GM18508 (cell line): Measurements from ENCODE around the gene TGFA.

ENCODE experiments used
- ATAC-seq: cut with Tn5 transposase; IDR thresholded peaks from one replicate; pipeline ENCODE4 v1.9.1; 2021; ENCODE audit warnings: moderate number of reproducible peaks; ENCODE audit not compliant: insufficient read depth, unreplicated experiment

Gene TGFA

GRCh38 chr2:70435138-70435537, 118.5 kb downstream of the TGFA start:
- ATAC-seq: no peak

GRCh38 chr2:70433315-70433714, 120.3 kb downstream of the TGFA start:
- no peak for ATAC-seq

- no peak for ATAC-seq
Measured at GRCh38 chr2:70431716-70432347, 121.8 kb downstream of the TGFA start.

- ATAC-seq: no peak
Measured at GRCh38 chr2:70426341-70426740, 127.3 kb downstream of the TGFA start.

GRCh38 chr2:70425682-70426301, 127.8 kb downstream of the TGFA start:
- ATAC-seq: no peak

DNA sequence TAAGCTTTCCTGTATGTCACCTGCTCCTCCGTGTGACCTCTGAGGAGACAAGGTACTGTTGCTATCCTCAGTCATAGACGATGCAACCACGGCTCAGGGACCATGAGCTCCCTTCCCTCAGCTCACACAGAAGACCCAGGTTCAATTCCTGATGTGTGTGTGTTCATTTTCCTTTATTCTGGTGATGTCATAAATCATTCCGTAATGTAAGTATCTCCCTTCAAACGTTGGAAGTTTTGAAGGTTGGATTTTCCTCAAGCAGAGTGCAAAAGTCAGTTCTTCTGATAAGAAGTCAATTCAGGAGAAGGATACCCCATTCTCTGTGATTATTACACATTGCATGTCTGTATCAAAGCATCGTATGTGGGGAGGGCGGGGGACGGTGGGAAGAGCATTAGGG, 132.9 kb downstream of the TGFA start:
- no peak for ATAC-seq

DNA sequence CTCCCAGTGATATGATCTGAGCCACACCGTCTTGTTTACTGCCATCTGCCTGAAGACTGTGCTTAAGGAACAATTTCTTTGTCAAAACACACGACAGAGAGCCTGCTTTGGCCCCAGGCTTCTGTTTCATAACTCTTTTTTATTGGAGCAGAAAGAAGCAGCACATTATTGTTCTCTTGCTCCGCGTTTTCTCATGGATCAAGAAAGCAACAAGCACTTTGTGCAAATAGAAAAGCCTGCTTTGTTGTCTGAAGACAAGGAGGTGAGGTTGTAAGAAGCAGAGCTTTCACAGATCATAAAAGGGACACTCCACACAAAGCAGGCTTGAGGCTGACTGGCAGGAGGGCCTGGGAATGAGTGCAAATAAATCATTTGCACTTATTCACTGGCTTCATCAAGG, 133.5 kb downstream of the TGFA start:
- no peak for ATAC-seq

DNA sequence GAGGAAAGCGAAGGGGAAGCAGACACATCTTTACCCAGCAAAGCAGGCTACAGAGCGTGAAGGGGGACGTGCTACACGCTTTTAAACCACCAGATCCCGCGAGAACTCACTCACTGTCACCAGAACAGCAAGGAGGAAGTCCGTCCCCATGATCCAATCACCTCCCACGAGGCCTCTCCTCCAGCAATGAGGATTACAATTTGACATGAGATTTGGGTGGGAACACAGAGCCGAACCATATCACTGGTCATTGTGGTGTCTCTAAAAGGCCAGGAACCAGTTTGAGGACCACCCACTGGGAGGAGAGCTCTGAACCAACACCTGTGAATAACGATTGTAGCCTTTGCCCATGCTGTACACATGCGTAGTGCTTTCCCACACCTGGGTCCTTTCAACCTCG, 135.1 kb downstream of the TGFA start:
- no peak for ATAC-seq

- no peak for ATAC-seq
Measured at GRCh38 chr2:70417011-70417410, 136.6 kb downstream of the TGFA start.

- no peak for ATAC-seq
Measured at GRCh38 chr2:70412294-70413070, 141.1 kb downstream of the TGFA start.

- ATAC-seq: no peak
Measured at GRCh38 chr2:70411483-70412125, 142.0 kb downstream of the TGFA start.

DNA sequence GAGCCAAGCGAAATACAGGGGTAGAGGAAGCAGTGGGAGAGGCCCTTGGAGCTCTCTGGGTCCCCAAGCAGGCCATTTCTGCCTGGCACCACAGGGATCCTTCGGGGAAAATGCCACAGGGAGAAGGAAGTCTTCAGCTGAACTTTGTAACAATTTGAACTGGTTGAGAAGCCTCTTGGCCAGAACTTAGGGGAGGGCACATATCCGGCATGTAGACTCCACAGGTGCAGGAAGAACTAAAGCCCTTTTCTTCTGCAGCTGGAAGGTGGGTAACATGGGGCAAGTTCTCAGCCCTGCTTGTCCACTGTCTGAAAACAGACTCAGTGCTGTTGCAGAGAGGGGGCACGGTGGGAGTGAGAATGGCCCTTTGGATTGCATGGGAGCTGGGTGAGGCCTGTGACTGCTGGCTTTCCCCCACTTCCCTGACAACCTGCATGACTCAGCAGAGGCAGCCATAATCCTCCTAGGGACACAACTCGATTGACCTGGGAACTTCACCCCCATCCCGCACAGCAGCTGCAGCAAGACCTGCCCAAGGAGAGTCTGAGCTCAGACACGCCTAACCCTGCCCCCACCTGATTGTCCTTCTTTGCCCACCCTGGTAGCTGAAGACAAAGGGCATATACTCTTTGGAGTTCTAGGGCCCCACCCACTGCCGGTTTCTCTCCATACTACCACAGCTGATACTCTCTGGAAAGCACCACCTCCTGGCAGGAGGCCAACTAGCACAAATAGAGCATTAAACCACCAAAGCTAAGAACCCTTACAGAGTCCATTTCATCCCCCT, 150.2 kb downstream of the TGFA start:
- ATAC-seq: no peak

- ATAC-seq: no peak
Measured at GRCh38 chr2:70400539-70400938, 153.1 kb downstream of the TGFA start.

GRCh38 chr2:70399046-70399445, 154.6 kb downstream of the TGFA start:
- ATAC-seq: no peak
